HepG2 (cell line): Measurements from ENCODE around the gene ARHGAP26.

Source experiments
- AGO1 ChIP-seq: fragments of 200-400 bp; formaldehyde crosslinking; IDR thresholded peaks from 2 replicates; pipeline ENCODE4 v1.6.1; 2017; ENCODE audit warnings: mild to moderate bottlenecking, low read depth, low read length, moderate library complexity; ENCODE audit not compliant: poor library complexity, severe bottlenecking
- EP300 ChIP-seq, 3 experiments: sonication (generic) in 1 of 3; formaldehyde crosslinking in 1 of 3; IDR thresholded peaks; 2 replicates each; pipeline versions ENCODE4 v1.5.1 to v1.6.1; 2011 to 2020; ENCODE audit warnings: low read depth in 2 of 3, low read length in 2 of 3, borderline replicate concordance in 1 of 3, improper control_type of control experiment in 1 of 3, mild to moderate bottlenecking in 1 of 3, missing genetic modification reagents in 1 of 3, moderate library complexity in 1 of 3
- EZH2 ChIP-seq: conservative IDR thresholded peaks from 2 replicates; pipeline ENCODE4 v1.6.1; 2012; ENCODE audit warnings: mild to moderate bottlenecking, low read depth, low read length, moderate library complexity
- GFI1 ChIP-seq: sonication (generic); formaldehyde crosslinking; IDR thresholded peaks from 2 replicates; pipeline ENCODE4 v1.5.0; 2020; ENCODE audit warnings: missing genetic modification reagents, mild to moderate bottlenecking, borderline replicate concordance
- MAFF ChIP-seq: IDR thresholded peaks from 2 replicates; pipeline ENCODE4 v1.6.1; 2011; ENCODE audit warnings: low read depth, low read length, improper control_type of control experiment
- NR2C2 ChIP-seq: sonication (generic); formaldehyde crosslinking; IDR thresholded peaks from 2 replicates; pipeline ENCODE4 v1.4.0; 2020; ENCODE audit warnings: missing genetic modification reagents, mild to moderate bottlenecking, moderate library complexity, borderline replicate concordance
- POLR2AphosphoS5 ChIP-seq: IDR thresholded peaks from 2 replicates; pipeline ENCODE4 v1.6.1; 2012; ENCODE audit warnings: low read depth, low read length
- ZNF274 ChIP-seq: sonication (generic); formaldehyde crosslinking; IDR thresholded peaks from 2 replicates; pipeline ENCODE4 v1.5.1; 2020; ENCODE audit warnings: mild to moderate bottlenecking, missing genetic modification reagents
- TF ChIP-seq, protein P1 (sequence below): sonication (generic); formaldehyde crosslinking; IDR thresholded peaks from 2 replicates; pipeline ENCODE4 v1.5.0; 2020; ENCODE audit warnings: mild to moderate bottlenecking, missing genetic modification reagents, moderate library complexity
- TF ChIP-seq, protein P2 (sequence below): IDR thresholded peaks from 2 replicates; pipeline ENCODE4 v1.6.1; 2016; ENCODE audit warnings: missing compliant biosample characterization, missing genetic modification reagents, borderline replicate concordance
- TF ChIP-seq, protein P3 (sequence below): sonication (generic); formaldehyde crosslinking; IDR thresholded peaks from 2 replicates; pipeline ENCODE4 v1.4.0; 2020; ENCODE audit warnings: missing genetic modification reagents
- TF ChIP-seq, protein P4 (sequence below): IDR thresholded peaks from 2 replicates; pipeline ENCODE4 v1.6.1; 2012; ENCODE audit warnings: low read depth, low read length, improper control_type of control experiment

DNA sequence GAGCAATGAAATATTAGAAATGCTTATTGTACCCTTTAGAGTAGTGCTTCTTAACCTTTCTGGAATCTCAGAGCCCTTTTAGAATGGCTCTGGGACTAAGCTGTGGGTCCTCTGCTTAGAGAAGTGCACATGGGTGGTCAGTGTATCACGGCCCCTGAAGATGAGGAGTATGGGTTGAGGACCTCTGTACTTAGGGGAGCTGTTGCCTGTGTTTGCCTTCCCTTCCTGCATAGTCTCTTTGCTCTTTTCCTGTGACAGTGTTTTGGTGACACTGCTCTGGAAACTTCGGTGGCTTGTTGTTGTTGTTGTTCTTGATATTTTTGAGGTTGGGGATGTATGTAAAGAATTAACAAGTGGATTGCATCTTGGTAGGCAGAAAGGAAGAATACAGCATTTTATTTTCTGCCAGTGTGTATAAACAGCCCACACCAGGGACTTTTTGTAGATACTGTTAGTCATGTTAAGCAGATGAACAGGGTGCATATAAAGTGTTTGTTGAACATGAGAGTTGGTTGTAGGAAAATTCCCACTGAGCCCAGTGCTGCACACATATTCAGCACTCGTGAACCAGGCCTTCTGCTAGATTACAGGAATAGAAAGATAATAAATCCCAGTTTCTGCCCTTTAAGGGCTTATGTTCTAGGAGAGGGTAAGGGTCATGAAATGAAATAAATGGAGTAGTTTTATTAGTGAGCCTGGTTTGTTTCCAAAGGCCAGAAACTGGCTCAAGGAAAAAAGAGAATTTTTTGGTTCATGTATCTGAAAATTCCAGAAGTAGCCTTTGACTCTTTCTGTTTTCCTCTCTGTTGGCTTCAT is 199.7 kb downstream of the ARHGAP26 start:
- TF ChIP-seq MAFF (no peak), EZH2 (no peak), POLR2AphosphoS5 (no peak), AGO1 (no peak), NR2C2 (CRISPR knock-in tag) (no peak), GFI1 (CRISPR knock-in tag) (no peak), EP300 (IDR thresholded peaks at IDR 0.05; ENCODE audit: low read depth in 2 of 2, low read length in 2 of 2) (no peak), EP300 (CRISPR knock-in tag; IDR thresholded peaks at IDR 0.05; ENCODE audit: borderline replicate concordance) (no peak), ZNF274 (CRISPR knock-in tag) (no peak)
- TF ChIP-seq, protein P1, sequence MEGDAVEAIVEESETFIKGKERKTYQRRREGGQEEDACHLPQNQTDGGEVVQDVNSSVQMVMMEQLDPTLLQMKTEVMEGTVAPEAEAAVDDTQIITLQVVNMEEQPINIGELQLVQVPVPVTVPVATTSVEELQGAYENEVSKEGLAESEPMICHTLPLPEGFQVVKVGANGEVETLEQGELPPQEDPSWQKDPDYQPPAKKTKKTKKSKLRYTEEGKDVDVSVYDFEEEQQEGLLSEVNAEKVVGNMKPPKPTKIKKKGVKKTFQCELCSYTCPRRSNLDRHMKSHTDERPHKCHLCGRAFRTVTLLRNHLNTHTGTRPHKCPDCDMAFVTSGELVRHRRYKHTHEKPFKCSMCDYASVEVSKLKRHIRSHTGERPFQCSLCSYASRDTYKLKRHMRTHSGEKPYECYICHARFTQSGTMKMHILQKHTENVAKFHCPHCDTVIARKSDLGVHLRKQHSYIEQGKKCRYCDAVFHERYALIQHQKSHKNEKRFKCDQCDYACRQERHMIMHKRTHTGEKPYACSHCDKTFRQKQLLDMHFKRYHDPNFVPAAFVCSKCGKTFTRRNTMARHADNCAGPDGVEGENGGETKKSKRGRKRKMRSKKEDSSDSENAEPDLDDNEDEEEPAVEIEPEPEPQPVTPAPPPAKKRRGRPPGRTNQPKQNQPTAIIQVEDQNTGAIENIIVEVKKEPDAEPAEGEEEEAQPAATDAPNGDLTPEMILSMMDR (CRISPR knock-in tag), result no peak
- TF ChIP-seq, protein P2, sequence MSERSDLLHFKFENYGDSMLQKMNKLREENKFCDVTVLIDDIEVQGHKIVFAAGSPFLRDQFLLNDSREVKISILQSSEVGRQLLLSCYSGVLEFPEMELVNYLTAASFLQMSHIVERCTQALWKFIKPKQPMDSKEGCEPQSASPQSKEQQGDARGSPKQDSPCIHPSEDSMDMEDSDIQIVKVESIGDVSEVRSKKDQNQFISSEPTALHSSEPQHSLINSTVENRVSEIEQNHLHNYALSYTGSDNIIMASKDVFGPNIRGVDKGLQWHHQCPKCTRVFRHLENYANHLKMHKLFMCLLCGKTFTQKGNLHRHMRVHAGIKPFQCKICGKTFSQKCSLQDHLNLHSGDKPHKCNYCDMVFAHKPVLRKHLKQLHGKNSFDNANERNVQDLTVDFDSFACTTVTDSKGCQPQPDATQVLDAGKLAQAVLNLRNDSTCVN (CRISPR knock-in tag), result no peak
- TF ChIP-seq, protein P3, sequence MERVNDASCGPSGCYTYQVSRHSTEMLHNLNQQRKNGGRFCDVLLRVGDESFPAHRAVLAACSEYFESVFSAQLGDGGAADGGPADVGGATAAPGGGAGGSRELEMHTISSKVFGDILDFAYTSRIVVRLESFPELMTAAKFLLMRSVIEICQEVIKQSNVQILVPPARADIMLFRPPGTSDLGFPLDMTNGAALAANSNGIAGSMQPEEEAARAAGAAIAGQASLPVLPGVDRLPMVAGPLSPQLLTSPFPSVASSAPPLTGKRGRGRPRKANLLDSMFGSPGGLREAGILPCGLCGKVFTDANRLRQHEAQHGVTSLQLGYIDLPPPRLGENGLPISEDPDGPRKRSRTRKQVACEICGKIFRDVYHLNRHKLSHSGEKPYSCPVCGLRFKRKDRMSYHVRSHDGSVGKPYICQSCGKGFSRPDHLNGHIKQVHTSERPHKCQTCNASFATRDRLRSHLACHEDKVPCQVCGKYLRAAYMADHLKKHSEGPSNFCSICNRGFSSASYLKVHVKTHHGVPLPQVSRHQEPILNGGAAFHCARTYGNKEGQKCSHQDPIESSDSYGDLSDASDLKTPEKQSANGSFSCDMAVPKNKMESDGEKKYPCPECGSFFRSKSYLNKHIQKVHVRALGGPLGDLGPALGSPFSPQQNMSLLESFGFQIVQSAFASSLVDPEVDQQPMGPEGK (CRISPR knock-in tag), result no peak
- TF ChIP-seq, protein P4, sequence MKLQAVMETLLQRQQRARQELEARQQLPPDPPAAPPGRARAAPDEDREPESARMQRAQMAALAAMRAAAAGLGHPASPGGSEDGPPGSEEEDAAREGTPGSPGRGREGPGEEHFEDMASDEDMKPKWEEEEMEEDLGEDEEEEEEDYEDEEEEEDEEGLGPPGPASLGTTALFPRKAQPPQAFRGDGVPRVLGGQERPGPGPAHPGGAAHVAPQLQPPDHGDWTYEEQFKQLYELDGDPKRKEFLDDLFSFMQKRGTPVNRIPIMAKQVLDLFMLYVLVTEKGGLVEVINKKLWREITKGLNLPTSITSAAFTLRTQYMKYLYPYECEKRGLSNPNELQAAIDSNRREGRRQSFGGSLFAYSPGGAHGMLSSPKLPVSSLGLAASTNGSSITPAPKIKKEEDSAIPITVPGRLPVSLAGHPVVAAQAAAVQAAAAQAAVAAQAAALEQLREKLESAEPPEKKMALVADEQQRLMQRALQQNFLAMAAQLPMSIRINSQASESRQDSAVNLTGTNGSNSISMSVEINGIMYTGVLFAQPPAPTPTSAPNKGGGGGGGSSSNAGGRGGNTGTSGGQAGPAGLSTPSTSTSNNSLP, result no peak
